Measurements from ENCODE around the gene PRM2.

The PRM2 gene, protein sequence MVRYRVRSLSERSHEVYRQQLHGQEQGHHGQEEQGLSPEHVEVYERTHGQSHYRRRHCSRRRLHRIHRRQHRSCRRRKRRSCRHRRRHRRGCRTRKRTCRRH

DNA sequence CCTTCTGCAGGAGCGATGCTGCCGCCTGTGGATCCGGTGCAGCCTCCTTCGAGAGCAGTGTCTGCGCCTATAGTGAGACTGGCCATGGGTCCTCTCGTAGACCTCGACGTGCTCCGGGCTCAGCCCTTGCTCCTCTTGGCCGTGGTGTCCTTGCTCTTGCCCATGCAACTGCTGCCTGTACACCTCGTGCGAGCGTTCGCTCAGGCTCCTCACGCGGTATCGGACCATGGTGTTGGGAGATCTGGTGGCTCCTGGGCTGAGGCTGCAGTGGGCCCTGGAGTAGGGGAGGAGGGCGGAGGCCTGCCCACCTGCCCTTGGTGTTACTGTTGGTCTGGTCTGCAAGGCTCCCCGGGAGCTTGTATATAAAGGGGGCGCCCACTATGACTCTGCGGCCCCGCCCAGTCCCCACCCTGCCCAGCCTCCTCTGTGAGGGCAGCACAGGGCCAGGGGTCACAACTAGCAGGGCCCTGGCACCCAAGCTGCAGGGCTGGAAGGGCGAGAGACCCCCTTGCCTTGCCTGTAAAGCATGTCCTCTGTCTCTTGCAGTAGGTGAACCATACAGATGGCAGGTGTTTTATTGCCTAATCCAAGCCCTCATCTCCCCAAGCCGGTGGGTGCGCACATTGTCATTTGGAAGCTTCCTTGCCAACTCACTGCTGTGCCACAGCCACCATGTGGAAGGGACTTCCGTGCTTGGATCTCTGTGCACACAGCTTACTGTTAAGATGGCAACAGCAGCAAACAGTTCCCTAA, at the start of gene PRM2:
PRM2 (minus strand) TSS at position 338 of the 753 bp plus-strand sequence; CDS start at position 228, 110 bp downstream.
- no peak for DNase-seq (ENCODE audit: low spot score)

DNA sequence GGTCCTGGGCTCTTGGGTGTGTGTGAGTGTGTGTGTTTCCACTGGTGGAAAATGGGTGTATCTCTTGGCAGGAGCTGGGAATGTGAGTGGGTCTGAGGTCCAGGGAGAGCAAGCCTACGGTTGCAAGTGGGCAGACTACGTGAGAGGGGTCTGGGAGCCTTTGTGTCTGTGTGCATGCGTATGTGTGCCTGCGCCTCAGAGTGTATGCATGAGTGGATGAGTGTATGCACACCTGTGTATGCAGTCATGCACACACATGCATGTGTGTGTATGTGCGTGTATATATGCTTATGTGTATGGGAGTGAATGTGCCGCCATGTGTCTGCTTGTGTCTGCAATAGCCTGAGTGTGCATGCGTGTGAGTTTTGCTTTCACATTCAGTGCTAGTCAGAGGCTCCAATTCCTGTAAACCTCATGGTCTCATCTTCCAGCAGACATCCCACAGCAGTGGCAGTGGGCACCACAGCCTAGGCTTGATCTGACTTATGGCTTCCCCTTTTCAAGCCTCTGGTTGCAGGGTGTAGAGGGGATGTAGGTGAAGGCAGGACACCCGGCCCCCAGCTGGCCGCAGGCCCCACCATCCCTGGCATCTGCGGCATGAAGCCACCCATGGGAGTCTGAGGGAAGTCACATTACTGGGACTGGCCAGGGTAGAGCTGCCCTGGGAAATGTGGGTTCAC, 49.3 kb upstream of the PRM2 start:
- no peak for DNase-seq (ENCODE audit: low spot score)

DNA sequence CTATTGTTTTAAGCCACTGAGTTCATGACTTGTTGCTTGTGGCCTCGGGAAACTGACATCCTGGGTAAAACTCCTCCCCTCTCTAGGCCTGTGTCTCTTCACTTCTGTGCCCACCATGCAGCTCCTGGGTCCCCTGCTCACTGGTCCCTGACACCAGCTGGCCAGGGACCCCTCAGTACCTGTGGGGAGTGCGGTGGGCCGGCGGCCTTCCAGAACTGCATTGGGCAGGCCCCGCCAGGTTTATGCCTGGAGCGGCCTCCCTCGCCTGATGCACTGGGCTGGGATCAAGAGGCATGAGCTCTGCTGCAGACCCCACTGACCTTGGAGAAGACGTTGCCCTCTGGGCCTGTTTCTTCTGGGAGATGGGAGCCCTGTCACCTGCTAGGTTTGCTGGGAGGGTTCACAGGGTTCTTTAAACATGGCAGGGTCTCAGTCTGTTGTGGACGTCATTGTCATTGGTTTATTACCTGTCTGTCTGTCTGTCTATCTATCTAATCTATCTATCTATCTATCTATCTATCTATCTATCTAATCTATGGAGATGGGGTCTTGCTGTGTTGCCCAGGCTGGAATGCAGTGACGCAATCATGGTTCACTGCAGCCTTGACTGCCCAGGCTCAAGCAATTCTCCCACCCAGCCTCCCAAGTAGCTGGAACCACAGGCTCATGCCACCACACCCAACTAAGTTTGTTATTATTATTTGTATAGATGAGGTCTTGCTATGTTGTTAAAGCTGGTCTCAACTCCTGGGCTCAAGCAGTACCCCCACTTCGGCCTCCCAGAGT, 47.5 kb upstream of the PRM2 start:
- no peak for DNase-seq (ENCODE audit: low spot score)

GRCh38 chr16:11322823-11323222, 46.5 kb upstream of the PRM2 start:
- no peak for DNase-seq (ENCODE audit: low spot score)

DNA sequence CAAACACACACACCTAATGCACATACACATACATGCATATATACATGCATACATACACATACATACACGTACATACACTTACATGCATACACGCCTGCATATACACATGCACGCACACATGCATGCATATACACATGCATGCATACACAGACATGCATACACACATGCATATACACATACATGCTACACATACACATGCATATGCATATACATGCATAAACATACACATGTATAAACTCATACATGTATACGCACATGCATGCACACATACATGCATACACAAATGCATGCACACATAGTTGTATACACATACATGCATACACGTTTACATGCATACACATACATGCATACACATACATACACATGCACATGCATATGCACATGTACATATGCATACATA, 45.4 kb upstream of the PRM2 start:
- DNase-seq (ENCODE audit: low spot score), result no peak

GRCh38 chr16:11320170-11320569, 43.9 kb upstream of the PRM2 start:
- DNase-seq (ENCODE audit: low spot score), result no peak

DNA sequence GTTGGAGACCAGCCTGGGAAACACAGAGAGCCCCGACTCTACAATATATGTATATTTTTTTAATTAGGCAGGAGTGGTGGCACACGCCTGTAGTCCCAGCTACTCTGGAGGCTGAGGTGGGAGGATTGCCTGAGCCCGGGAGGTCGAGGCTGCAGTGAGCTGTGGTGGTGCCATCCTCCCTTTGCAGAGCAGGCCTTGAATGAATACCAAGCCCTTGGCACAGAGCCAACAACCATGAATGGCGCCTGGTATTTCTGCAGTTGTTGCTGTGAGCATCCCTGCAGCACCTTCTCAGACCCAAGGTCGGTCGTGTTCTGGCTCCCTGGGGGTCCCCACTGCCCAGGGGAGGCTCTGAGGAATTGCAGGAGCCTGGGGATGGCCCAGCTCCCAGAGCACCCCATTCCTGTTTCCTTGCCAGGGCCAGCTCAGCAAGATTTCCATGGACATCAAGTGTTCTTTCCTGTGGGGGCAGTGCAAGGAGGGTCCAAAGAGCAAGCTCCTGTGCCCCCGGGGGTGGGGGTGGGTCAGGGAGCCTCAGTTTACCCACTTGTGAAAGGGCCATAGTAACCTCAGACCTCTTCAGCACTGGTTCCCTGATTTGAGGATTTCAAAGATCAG, 43.4 kb upstream of the PRM2 start:
- DNase-seq (ENCODE audit: low spot score), result no peak

DNA sequence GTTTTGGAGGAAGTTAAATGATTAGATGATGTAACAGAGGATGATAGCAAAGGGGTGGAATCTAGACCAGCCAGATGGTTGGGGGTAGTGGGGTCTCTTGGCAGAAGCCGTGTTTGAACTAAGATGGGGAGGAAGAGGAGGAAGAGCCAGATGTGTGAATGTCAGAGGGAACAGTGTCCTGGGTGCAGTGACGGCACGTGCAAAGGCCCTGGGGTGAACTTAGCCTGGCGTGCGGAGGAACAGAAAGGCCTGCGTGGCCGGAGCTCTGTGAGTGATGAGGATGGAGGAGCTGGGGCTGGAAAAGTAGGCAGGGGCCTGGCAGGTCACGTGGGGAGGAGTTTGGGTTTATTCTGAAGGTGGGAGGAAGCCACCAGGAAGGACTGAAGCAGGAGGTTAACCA, 42.5 kb upstream of the PRM2 start:
- DNase-seq (ENCODE audit: low spot score), result no peak

DNA sequence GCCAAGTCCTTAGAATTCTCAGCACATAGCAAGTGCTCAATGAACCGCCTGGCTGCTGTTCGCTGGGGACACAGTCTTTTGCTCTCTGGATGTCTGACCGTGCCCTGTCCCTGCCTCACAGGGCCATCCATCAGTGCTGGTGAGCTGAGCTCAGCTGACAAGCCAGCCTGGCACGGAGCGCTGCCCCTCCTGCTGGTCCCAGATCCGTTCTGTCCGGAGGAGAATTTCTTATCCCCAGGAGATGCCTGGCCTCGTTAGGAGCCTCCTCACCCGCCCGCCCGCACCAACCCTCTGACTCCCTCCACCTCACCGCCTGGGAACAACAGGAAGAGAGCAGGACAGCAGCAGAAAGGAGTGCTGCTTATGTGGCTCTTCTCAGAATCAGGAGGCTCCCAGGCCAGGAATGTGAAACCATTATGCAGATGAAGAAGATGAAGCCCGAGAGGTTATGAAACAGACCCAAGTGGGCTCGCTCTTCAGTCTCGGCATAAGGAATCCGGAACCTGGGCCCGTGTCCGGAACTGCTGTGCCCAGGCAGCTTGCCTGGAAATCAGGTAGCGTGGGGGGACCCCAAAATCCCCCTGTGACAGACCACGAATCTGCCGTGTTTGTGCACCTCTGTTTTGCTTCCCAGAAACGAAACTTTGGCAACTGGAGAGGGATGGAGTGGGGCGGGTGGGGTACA, 40.2 kb upstream of the PRM2 start:
- DNase-seq (ENCODE audit: low spot score), result no peak

GRCh38 chr16:11315510-11315909, 39.2 kb upstream of the PRM2 start:
- no peak for DNase-seq (ENCODE audit: low spot score)

GRCh38 chr16:11314309-11314894, 38.1 kb upstream of the PRM2 start:
- DNase-seq (ENCODE audit: low spot score), result no peak

DNA sequence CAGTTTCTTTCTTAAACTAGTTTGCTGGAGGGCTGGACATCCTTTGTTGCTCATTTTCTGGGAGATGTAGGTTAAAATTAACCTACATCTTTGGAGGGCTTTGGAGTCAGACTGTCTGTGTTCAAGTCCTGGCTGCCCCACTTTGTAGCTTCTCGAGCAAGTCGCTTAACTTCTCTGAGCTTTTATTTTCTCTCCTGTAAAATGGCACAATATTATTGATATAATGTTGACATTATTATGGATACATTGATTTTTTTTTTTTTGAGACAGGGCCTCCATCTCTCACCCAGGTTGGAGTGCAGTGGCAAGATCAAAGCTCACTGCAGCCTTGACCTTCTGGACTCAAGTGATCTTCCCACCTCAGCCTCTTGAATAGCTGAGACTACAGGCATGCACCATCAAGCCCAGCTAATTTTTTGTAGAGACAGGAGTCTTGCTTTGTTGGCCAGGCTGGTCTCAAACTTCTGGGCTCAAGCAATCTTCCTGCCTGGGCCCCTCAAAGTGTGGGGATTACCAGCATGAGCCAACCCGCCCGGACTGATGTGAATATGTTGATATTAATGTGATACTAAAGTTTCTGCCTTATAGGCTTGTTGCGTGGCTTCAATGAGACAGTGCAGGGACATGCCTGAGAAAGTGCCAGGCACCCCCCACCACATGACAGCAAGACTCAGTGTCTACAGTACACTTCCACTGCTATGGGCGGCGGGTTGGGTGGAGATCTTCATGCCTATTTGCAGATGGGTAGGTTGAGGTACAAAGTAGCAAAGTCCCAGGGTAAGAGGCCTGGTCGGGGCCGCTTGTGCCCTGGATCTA, 37.4 kb upstream of the PRM2 start:
- no peak for DNase-seq (ENCODE audit: low spot score)

DNA sequence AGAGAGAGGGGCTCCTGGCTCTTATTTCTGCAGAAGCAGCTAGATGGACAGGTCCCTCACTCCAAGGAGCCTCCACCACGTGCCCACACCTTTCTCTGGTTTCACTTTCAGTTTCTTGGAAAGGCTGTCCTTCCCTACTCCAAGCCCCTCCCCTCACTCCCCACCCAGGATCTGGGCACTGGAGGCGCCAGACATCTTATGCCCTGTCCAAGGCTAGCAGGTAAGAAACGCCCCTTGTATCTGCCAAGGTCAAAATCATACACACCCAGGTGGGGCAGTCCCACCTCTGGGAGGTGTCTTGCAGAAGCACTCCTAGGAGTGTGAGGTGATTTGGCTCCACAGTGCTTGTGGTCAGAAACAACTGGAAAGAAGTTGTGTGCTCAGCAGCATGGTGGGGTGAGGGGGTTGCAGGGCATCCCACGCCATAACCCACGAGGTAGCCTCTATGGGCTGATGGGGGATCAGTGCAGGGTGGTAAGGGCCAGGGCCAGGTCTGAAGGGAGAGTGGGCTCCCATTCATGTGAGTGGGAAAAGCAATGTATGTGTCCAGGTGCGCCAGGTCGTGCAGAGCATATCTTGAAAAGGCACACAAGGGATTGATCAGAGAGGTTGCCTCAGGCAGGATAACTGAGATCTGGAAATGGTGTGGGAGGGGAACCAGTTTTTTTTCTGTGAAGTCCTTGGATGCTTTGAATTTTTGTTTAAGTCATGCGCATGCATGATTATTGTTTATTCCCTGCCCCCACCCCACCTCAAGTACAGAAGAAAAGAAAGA, 36.6 kb upstream of the PRM2 start:
- DNase-seq (ENCODE audit: low spot score), result peak; percentile 21

DNA sequence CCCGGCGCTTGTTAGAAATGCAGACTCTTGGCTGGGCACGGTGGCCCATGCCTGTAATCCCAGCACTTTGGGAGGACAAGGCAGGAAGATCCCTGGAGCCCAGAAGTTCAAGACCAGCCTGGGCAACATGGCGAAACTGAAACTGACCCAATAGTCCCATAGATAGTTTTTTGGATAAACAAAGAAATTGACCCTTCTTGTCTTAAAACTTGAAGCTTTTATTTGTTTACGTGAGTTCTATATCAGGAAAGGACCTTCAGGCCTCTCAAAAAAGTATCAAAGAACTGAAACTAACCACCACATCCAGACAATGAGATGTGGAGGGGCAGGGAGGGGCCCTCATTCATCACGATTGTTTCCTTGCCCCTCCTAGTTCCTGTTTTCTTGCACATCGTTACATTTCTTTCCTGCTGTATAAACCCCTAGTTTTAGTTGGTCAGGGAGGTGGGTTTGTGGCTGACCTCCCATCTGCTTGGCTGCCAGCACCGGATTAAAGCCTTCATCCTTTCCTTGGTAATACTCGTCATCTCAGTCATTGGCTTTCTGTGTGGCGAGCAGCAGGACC, 34.8 kb upstream of the PRM2 start:
- DNase-seq (ENCODE audit: low spot score), result peak; percentile 51

GRCh38 chr16:11310634-11310977, 34.3 kb upstream of the PRM2 start:
- DNase-seq (ENCODE audit: low spot score), result no peak

DNA sequence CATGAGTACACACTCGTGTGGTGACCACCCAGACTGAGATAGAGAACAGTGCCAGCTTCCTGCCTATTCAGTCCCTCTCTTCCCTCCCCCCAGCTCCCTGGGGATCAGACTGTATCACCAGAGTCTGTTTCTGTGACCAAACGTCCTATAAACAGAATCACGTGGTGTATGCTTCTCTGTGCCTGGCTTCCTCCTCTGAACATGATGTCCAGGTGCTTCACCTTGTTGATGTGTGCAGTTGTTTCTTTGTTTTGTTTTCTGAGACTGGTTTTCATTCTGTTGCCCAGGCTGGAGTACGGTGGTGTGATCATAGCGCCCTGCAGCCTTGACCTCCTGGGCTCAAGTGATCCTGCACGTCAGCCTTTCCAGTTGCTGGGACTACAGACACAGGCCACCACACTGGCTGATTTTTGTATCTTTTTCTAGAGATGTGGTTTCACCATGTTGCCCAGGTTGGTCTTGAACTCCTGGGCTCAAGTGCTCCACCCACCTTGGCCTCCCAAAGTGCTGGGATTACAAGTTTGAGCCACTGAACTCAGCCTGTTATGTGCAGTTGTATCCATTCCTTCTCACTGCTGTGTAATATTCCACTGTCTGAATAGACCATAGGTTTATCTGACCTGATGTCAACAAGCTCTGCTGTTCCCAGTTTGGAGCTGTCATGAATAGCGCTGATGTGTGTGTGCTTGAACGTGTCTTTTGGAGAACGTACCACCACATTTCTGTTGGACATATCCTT, 33.8 kb upstream of the PRM2 start:
- no peak for DNase-seq (ENCODE audit: low spot score)

DNA sequence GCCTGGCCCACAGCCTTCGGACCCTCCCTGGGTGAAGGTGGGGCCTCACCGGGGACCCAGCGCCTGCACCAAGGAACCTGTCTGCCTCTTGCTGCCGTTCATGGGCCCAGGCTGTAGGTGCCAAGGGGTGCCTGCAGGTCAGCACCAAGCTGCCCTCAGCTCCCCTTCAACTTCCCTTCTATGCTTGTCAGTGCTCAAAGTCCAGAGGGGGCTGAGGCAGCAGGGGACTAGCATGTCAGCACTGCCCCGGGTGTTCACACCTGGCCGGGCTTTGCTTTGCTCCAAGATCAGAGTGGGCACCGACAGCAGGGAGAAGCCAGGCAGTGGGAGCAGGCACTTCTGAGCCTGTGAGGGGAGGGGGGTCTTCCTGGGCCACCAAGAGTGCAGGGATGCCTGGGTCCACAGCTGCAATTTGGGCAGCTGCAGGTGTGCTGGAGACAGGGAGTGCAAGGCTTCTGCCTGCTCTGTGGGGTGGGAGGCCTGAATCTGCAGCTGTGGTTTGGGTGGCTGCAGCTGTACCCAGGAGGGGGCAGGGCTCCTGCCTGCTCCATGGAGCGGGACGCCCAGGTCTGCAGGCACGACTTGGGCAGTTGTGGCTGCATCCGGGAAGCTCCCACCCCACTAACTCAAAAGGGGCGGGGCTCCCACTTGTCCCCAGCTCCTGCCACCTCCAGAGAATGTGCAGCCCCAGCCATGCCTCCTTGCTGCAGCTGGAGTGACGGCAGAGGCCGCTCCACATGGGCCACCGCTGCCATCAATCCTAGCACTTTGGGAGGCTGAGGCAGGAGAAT, 32.4 kb upstream of the PRM2 start:
- DNase-seq (ENCODE audit: low spot score), result no peak
